Neutrophil (primary cell): Measurements from ENCODE around the gene CAMTA1.

Experiments used
- H3K27ac ChIP-seq: fragments of 200-600 bp; sonication (generic); 2 replicates; pipeline ENCODE4 v1.5.1; 2016; ENCODE audit warnings: mild to moderate bottlenecking, moderate library complexity
- H3K27me3 ChIP-seq: fragments of 200-600 bp; sonication (generic); 2 replicates; pipeline ENCODE4 v1.6.0; 2016; ENCODE audit warnings: mild to moderate bottlenecking
- H3K36me3 ChIP-seq: fragments of 200-600 bp; sonication (generic); 2 replicates; pipeline ENCODE4 v1.5.1; 2017
- H3K4me1 ChIP-seq, 2 experiments: fragments of 200-600 bp in 1 of 2; sonication (generic) in 1 of 2; 1 replicate in 1 of 2; 2 replicates in 1 of 2; pipeline versions ENCODE4 v1.5.1 to v1.6.1; 2013 to 2016; ENCODE audit warnings: low read depth in 1 of 2, low read length in 1 of 2, mild to moderate bottlenecking in 1 of 2, moderate library complexity in 1 of 2; ENCODE audit not compliant: control insufficient read depth in 1 of 2, insufficient read depth in 1 of 2
- H3K4me3 ChIP-seq, 2 experiments: fragments of 200-600 bp in 1 of 2; sonication (generic) in 1 of 2; 1 replicate in 1 of 2; 2 replicates in 1 of 2; pipeline ENCODE4 v1.5.1; 2013 to 2016; ENCODE audit warnings: low read depth in 1 of 2, low read length in 1 of 2, mild to moderate bottlenecking in 1 of 2, moderate library complexity in 1 of 2
- H3K9me3 ChIP-seq: fragments of 200-600 bp; sonication (generic); 2 replicates; pipeline ENCODE4 v1.5.1; 2016
- TF ChIP-seq, protein P1 (sequence below): fragments of 200-600 bp; sonication (generic); IDR thresholded peaks from 2 replicates; pipeline ENCODE4 v1.5.1; 2016; ENCODE audit warnings: antibody characterized with exemption

Gene CAMTA1

DNA sequence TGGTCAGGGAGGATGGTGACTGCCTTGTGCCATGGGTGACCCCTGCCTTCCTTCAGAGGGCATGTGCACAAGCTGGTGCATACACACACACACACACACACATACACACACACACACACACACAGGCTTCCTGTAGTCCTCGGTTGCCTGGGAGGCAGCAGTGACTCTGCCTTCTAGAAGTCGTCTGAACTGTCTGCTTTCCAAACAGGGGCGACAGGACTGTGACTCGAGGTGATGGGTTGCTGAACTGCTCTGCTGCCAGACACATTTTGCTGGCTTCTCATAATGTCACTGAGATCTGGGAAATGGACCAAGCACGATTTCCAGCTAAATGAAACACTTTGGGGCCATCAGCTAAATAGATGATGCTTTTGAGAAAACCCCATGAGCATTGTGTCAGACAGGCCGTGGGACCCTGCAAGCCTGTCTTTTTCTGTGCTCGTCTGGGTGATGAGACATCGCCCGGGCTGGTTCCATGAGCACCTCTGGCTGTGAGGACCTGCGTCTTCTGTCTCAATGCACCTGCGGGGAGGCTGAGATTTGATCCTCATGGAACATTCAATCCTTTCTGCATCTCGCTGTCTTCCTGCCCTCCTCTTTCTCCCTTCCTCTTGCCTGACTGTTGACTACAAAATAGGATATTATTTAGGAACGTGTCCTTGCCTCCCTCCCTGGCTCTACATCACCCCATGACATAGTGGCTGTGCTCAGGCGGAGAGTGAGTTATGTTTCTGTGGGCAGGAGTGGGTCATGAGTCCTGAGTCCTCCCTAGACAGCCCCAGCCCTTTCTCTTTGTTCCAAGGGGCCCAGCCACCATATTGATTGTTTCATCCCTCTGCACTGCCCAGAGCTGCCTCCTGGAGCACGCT, 436.8 kb downstream of the CAMTA1 start:
- no peaks in the 10 kb centered on the region for H3K27me3 ChIP-seq
- no peak overlapping the region for H3K4me3 ChIP-seq
- TF ChIP-seq, protein P1, sequence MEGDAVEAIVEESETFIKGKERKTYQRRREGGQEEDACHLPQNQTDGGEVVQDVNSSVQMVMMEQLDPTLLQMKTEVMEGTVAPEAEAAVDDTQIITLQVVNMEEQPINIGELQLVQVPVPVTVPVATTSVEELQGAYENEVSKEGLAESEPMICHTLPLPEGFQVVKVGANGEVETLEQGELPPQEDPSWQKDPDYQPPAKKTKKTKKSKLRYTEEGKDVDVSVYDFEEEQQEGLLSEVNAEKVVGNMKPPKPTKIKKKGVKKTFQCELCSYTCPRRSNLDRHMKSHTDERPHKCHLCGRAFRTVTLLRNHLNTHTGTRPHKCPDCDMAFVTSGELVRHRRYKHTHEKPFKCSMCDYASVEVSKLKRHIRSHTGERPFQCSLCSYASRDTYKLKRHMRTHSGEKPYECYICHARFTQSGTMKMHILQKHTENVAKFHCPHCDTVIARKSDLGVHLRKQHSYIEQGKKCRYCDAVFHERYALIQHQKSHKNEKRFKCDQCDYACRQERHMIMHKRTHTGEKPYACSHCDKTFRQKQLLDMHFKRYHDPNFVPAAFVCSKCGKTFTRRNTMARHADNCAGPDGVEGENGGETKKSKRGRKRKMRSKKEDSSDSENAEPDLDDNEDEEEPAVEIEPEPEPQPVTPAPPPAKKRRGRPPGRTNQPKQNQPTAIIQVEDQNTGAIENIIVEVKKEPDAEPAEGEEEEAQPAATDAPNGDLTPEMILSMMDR: no peak
- no peaks in the 10 kb centered on the region for H3K36me3 ChIP-seq
- no peaks in the 10 kb centered on the region for H3K4me1 ChIP-seq
- H3K27ac ChIP-seq: no peak overlapping the region
- no peaks in the 10 kb centered on the region for H3K9me3 ChIP-seq

DNA sequence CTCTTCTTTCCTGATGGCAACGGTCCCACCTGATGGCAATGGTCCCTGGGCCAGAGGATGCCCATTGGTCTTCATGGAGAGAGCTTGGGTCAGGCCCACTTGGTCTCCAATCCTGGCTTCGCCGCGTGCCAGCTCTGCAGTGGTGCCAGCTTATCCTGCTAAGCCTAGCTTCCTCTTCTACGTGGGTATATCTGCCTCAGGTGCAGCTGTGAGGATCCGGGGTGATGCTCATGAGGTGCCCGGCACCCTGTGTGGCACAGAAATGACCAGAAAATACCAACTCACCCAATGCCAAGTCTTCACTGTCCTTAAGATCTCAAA, 437.4 kb downstream of the CAMTA1 start:
- no peak overlapping the region for H3K27ac ChIP-seq
- no peaks in the 10 kb centered on the region for H3K4me1 ChIP-seq
- no peaks in the 10 kb centered on the region for H3K36me3 ChIP-seq
- no peaks in the 10 kb centered on the region for H3K9me3 ChIP-seq
- TF ChIP-seq, protein P1: no peak
- no peak overlapping the region for H3K4me3 ChIP-seq
- no peaks in the 10 kb centered on the region for H3K27me3 ChIP-seq

DNA sequence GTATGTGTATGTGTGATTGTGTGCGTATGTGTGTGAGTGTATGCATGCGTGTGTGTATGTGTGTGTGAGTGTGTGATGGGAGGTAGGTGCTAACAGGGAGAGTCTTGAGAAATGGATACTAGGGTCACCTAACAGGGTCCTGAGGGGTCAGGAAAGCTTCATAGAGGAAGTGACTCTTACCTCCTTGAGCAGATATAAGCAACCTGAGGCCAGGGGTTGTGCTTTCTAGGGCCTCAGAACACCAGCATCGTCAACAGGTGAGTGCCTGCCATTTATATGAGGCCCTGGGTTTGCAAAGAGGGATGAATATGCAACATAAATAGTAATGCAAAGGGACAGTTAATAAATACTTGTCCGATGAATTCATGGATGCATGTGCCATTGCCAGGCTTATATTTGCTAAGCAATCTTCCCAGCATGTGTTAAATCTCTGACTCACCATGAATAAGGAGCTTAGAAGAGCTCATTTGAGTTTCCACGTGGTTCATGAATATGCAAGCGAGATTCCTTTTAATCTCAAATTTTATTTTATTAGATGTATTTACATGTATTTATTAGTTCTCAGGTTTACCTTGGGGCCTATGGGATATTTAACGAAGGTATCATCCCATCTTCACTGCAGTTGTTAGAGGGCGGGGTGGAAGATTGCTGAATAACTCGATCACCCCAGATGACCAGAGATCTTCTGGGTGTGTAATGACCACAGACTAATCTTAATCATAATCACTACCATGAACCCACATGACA, 438.3 kb downstream of the CAMTA1 start:
- Histone ChIP-seq H3K27me3 (no peaks in the 10 kb centered on the region), H3K27ac (no peak overlapping the region), H3K36me3 (no peaks in the 10 kb centered on the region), H3K9me3 (no peaks in the 10 kb centered on the region), H3K4me3 (no peak overlapping the region), H3K4me1 (no peaks in the 10 kb centered on the region)
- TF ChIP-seq, protein P1: no peak

DNA sequence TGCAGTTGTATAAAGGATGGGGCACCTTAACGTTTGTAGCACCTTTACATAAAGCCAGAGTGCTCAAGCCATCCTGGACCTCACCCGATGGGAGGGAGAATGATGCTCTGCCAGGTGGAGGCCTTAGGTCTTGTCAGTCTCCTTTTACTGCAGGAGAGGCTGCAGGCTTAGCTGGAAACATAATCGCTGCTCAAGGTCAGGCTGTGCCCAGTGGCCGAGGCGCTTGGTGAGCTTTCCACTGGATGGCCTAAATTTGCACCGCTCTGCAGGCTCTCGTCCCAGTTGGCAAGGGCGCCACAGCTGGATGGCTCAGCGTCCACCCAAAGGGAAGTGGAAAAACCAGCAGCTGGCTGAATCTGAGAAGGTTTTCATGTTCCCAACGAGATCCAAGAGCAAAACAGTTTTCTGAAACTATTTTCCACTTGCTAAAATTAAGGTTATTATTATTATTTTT, 438.9 kb downstream of the CAMTA1 start:
- TF ChIP-seq, protein P1: no peak
- H3K27ac ChIP-seq: no peak overlapping the region

DNA sequence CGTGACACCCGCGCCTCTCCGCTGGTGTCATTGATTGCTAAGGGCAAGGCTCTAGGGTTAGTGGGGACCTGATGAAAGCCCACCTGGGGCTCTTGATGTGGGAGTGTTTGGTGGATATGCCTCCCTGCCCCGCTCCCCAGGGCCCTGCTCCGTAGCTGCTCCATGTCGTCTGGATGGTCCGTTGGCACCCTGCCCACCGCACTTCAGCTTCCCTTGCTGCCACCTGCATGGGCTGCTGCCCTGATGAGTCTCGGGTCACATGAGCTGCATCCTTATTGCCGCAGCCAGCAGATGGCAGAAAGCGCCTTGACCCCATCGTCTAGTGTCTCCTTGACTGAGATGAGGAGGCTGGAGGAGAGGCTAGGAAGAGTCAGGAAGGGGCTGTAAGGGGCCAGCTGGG, 439.4 kb downstream of the CAMTA1 start:
- no peak overlapping the region for H3K4me3 ChIP-seq
- no peaks in the 10 kb centered on the region for H3K36me3 ChIP-seq

More for the DNA sequence above, 438.9 kb downstream of the CAMTA1 start:
- Histone ChIP-seq H3K4me1 (no peaks in the 10 kb centered on the region), H3K9me3 (no peaks in the 10 kb centered on the region), H3K27me3 (no peaks in the 10 kb centered on the region), H3K36me3 (no peaks in the 10 kb centered on the region), H3K4me3 (no peak overlapping the region)

More for the DNA sequence above, 439.4 kb downstream of the CAMTA1 start:
- no peak overlapping the region for H3K27ac ChIP-seq
- TF ChIP-seq, protein P1: no peak
- no peaks in the 10 kb centered on the region for H3K9me3 ChIP-seq
- no peaks in the 10 kb centered on the region for H3K4me1 ChIP-seq
- no peaks in the 10 kb centered on the region for H3K27me3 ChIP-seq
